ENCODE data around the gene TRIM54.

- TF ChIP-seq CTCF (IDR thresholded peaks at IDR 0.05 in 2 of 3, conservative IDR thresholded peaks at IDR 0.05 in 1 of 3; ENCODE audit: borderline replicate concordance in 1 of 3, insufficient read depth in 1 of 3, low read depth in 2 of 3, low read length in 2 of 3) = no peak
- no peak for TF ChIP-seq RAD21 (IDR thresholded peaks at IDR 0.05; ENCODE audit: low read depth)
Measured at GRCh38 chr2:27350106-27350693, 68.0 kb downstream of the TRIM54 start.

Data from HCT116 (cell line).